RPMI7951 (cell line): ENCODE data around the gene TMEM88. TPM values are rescaled to one million over a fixed set of nuclear protein-coding genes. Genes with fewer than 3 reads are reported as not detected.
"Not testable (repeated sequence)": the region's sequence is repeated elsewhere in the genome, so short reads cannot be mapped to it uniquely, and the experiment has no call there.

ENCODE experiments used
- DNase-seq: peaks from one replicate; pipeline ENCODE4 v3.0.0-alpha.2; 2012; ENCODE audit warnings: low read depth
- total RNA-seq: library from RNA; depleted of rRNA; stranded (reverse); fragments of >200 nt; shearing (Covaris generic); gene quantifications from 2 replicates; pipeline ENCODE4 v1.2.3, GENCODE V29; 2014

TMEM88 gene
- total RNA-seq, 1 experiment from 2014 or later = not detected

- DNase-seq = peak; percentile 48
Observed at GRCh38 chr17:7856011-7856810, 1.3 kb downstream of the TMEM88 start.

GRCh38 chr17:7856811-7857712, 2.2 kb downstream of the TMEM88 start, which contains the start of gene NAA38:
TSS of gene NAA38 (minus strand) at chr17:7857559. CDS start at chr17:7857463, 96 bp downstream.
- peak; percentile 99 for DNase-seq

- peak; percentile 92 for DNase-seq
Observed at GRCh38 chr17:7857713-7858521, 3.1 kb downstream of the TMEM88 start, which contains the start of gene CYB5D1. TSS of gene CYB5D1 (plus strand) at chr17:7858003. CDS start at chr17:7858135, 132 bp downstream.

- peak; percentile 58 for DNase-seq
Observed at GRCh38 chr17:7858522-7858810, 3.6 kb downstream of the TMEM88 start.

- no peak for DNase-seq
Observed at GRCh38 chr17:7859028-7859427, 4.2 kb downstream of the TMEM88 start.

- DNase-seq = peak; percentile 57
Observed at GRCh38 chr17:7862692-7863437, 8.0 kb downstream of the TMEM88 start.

GRCh38 chr17:7864384-7864783, 9.5 kb downstream of the TMEM88 start:
- not testable (repeated sequence) for DNase-seq

- no peak for DNase-seq
Observed at GRCh38 chr17:7864995-7865650, 10.3 kb downstream of the TMEM88 start.

- no peak for DNase-seq
Observed at GRCh38 chr17:7867881-7868329, 13.0 kb downstream of the TMEM88 start.

- no peak for DNase-seq
Observed at GRCh38 chr17:7873051-7873450, 18.2 kb downstream of the TMEM88 start.

GRCh38 chr17:7875804-7876370, 21.0 kb downstream of the TMEM88 start:
- DNase-seq = no peak

GRCh38 chr17:7878234-7878633, 23.4 kb downstream of the TMEM88 start:
- no peak for DNase-seq

- DNase-seq = no peak
Observed at GRCh38 chr17:7880076-7880868, 25.4 kb downstream of the TMEM88 start.

GRCh38 chr17:7881276-7882054, 26.6 kb downstream of the TMEM88 start:
- no peak for DNase-seq

- no peak for DNase-seq
Observed at GRCh38 chr17:7882068-7882467, 27.2 kb downstream of the TMEM88 start.

- DNase-seq = no peak
Observed at GRCh38 chr17:7882629-7883028, 27.8 kb downstream of the TMEM88 start.

GRCh38 chr17:7883781-7884386, 29.0 kb downstream of the TMEM88 start:
- DNase-seq = peak; percentile 8
